Stimulated activated naive CD8-positive, alpha-beta T cell treated with anti-CD3 and anti-CD28 coated beads, Interleukin-15, amount 100 ng/mL, for 72 hours (primary cell): ENCODE data around the gene CBFA2T2.

Experiments used
- ATAC-seq: fragments of 150-1000 bp; cut with Tn5 transposase; 2 replicates; pipeline ENCODE4 v1.10.0; 2021; ENCODE audit warnings: mild to moderate bottlenecking, moderate library complexity
- DNase-seq, 2 donors: peaks; one replicate each; pipeline ENCODE4 v3.0.0; 2021 to 2022
- H3K27ac Mint-ChIP-seq, 2 donors: one replicate each; pipeline ENCODE4 v1.8.0; 2022; ENCODE audit warnings: mild to moderate bottlenecking in 2 of 2, mixed read lengths in 2 of 2, moderate library complexity in 2 of 2
- H3K27me3 Mint-ChIP-seq: one replicate; pipeline ENCODE4 v1.8.0; 2022; ENCODE audit warnings: mixed read lengths
- H3K4me1 Mint-ChIP-seq: one replicate; pipeline ENCODE4 v1.8.0; 2022; ENCODE audit warnings: mild to moderate bottlenecking, mixed read lengths
- H3K4me3 Mint-ChIP-seq, 2 donors: one replicate each; pipeline ENCODE4 v1.8.0; 2022; ENCODE audit warnings: mild to moderate bottlenecking in 2 of 2, mixed read lengths in 2 of 2, moderate library complexity in 1 of 2
- H3K9me3 Mint-ChIP-seq, 2 donors: one replicate each; pipeline ENCODE4 v1.8.0; 2022; ENCODE audit warnings: mixed read lengths in 2 of 2

CBFA2T2 gene

DNA sequence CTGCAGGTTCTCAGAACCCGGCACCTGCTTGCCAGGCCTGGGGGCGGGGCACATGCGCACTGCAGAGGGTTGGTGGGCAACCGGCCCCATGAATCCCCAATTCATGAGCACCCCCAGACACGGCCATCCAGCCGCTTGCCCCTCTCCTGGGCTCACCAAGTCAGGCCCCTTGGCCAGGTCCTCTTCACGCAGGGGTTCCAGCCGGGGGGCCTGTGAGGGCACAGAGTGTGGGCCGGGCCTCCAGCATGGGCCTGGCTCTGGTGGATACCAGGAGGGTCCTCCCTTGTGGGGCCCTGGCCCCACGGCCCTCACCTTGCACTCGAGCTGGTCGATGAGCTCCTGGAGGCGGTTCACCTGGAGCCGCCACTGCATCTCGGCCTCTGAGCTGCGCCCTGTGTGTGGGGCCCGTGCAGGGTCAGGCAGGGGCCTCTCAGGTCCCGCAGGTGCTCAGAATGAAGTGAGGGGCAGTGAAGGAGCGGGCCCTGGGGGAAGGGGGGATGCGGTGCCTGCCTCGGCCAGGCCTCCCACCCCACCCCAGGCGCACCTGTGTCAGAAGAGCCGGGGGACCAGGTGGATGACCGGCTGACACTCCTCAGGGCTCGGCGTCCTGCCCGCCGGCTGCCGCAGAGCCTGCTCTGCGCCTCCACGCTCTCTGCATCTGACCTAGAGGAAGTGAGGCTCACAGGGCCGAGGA is 169.6 kb downstream of the CBFA2T2 start:
- Mint-ChIP-seq H3K27ac (peak overlapping the region; percentile 82 to 91), H3K27me3 (no peaks in the 10 kb centered on the region), H3K4me3 (no peak overlapping the region), H3K9me3 (no peaks in the 10 kb centered on the region), H3K4me1 (peaks cover 23% of the 10 kb centered on the region)
- DNase-seq (peak in 1 of 2 donors; percentile 7), ATAC-seq (no peak)

DNA sequence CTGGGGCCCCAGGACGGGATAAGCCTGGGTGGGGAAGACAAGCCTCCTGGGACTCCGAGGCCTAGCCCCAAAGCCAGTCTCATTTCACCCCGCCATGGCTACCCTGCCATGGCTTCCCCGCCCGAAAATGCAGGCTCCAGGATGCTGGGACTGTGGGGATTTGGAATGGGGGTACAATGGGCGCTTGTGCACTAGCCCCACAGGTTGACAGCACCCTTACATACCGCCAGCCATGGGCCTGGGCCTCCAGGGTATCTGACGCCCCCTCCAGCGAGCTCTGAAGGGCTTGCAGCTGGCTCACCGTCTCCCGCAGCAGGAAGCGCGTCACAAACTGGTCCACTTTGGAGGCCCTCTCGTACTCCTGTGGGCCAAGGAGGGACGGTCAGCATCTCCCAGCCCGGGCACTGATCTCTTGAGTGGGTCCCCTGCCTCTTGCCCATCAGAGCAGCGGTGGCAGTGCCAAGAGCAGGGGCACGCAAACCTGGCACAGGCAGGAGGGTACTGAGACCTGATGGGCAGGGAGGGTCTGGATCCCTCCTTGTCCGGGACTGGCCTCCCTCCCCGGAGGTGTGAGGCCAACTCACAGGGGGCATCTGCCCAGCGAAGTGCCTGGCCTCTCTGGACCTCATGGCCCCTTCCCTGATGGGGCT is 170.3 kb downstream of the CBFA2T2 start:
- Mint-ChIP-seq H3K27ac (no peak overlapping the region), H3K9me3 (no peaks in the 10 kb centered on the region), H3K27me3 (no peaks in the 10 kb centered on the region), H3K4me1 (peaks cover 25% of the 10 kb centered on the region), H3K4me3 (no peak overlapping the region)
- no peak for DNase-seq
- no peak for ATAC-seq

DNA sequence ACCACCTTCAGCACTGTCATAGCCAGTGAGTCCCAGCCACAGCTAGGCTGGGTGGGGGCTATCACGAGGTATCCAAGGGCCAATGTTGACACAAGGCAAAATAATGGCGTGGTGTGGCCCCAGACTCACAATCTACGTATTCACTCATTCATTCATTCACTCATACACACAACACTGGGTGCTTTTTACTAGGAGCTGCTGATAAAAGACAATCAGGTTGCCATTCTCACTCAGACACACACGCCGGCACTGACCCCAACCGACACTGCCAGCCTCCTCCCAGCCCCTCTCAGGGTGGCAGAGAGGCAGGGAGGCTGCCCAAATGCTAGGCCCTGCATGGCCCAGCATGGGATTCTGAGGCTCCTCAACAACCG is 170.8 kb downstream of the CBFA2T2 start:
- Mint-ChIP-seq H3K4me1 (peaks cover 29% of the 10 kb centered on the region), H3K9me3 (no peaks in the 10 kb centered on the region), H3K27me3 (no peaks in the 10 kb centered on the region), H3K4me3 (no peak overlapping the region), H3K27ac (no peak overlapping the region)
- DNase-seq = no peak
- no peak for ATAC-seq

DNA sequence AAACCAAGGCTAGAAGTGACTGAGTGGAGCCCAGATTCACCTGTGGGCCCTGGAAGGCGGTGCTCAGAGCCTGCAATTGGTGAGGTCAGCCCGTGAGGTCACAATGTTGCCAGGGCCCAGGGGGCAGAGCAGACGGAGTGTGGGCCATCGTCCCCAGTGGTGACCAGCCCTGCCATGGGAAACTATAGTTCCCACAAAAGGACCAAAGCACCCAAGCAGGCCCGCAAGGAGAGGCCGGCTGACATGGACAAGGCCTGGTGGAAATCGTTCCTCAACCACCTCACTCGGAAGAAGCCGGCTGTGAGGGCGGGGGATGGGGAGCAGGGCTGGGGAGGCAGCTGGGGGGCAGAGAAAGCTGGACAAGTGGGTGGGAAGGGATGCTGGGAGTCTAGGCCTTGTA is 172.3 kb downstream of the CBFA2T2 start, which contains the start of gene C20orf144:
Gene C20orf144 (plus strand): TSS at position 156 of the 400 bp plus-strand sequence. CDS start 19 bp downstream, at position 175.
- DNase-seq = no peak
- peak within 1 kb of the TSS; percentile 77 to 80 for H3K4me3 Mint-ChIP-seq
- H3K27ac Mint-ChIP-seq = peak within 1 kb of the TSS; percentile 74 to 95
- no peaks in the 10 kb centered on the region for H3K9me3 Mint-ChIP-seq
- ATAC-seq = no peak
- H3K27me3 Mint-ChIP-seq = no peaks in the 10 kb centered on the region
- peaks cover 40% of the 10 kb centered on the region for H3K4me1 Mint-ChIP-seq

DNA sequence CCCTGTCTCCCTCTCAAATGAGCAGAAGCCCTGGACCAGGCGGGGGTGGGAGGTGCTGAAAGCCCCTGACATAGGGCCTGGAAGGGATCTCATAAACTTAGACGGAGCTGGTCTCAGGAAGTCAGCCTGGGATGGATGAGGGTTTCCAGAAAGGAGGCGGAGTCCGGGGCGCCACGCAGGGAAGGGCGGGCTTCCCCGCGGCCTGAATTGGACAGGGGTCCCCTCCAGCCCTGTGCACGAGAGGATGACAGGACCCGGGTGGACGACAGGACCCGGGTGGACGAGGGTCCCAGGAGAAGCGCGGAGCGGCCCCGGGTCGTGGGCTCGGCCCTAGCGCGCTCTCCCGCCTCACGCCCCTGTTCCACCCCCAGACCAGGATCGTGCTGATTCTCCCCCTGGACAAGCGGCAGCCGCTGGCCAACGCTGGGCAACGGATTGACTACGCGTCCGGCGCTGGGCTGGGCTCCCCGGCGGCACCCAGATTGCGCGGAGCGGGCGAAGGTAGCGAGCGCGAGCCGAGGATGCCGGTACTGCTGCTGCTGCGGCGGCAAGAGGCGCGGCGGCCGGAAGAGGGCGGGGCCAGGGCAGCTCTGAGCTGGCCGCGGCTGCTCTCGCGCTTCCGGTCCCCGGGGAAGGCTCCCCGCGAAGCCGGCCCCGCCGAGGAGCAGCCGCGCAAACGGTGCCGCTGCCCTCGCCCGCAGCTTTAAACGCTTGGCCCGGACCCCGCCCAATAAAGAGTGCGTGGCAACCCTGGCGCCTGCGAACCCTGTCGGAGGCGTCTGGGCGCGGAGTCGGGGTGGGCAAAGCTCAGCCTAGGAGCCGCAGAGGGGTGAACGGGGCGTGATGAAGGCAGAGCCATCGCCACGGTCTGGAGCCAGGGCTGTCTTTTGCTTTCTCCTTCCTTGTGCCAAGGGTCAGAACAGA is 173.5 kb downstream of the CBFA2T2 start:
- DNase-seq = peak; percentile 83 to 86
- ATAC-seq = peak; percentile 74
- Mint-ChIP-seq H3K9me3 (no peaks in the 10 kb centered on the region), H3K4me1 (peaks cover 50% of the 10 kb centered on the region), H3K27me3 (no peaks in the 10 kb centered on the region), H3K27ac (peak overlapping the region; percentile 74 to 95), H3K4me3 (peak overlapping the region; percentile 77 to 80)

DNA sequence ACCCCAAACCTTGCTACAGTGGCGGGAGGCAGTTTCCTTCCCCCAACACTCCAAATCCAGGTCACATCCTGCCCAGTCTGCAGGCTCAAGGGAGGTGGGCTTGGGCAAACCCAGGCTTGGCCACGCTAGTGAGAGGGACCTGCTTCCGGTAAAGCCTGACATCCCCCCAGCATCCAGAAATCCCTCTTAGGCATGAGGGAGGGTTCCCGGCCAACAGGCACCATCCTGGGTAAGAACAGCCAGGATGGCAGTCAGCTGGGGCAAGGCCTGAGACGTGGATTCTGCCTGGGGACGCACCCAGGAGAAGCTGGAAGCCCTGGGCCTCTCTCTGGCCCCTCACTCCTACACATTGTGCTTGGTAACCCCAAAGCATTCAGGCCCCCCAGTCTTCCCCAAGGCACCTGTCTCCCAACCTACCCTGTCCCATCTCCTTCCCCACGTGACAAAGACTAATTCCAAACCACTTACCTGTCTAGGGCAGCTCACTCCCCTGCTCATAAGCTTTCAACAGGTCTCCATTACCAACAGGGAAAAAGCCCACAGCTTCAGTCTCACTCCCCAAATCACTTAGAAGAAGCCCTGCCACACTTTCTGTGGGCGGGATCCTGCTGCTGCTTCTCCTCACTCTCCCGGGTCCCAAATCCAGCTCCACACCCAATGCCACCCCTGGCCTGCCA is 174.3 kb downstream of the CBFA2T2 start:
- Mint-ChIP-seq H3K9me3 (no peaks in the 10 kb centered on the region), H3K27me3 (no peaks in the 10 kb centered on the region), H3K4me1 (peaks cover 55% of the 10 kb centered on the region), H3K27ac (peak overlapping the region; percentile 41 to 93), H3K4me3 (peak overlapping the region; percentile 77 to 80)
- ATAC-seq (no peak), DNase-seq (no peak)

DNA sequence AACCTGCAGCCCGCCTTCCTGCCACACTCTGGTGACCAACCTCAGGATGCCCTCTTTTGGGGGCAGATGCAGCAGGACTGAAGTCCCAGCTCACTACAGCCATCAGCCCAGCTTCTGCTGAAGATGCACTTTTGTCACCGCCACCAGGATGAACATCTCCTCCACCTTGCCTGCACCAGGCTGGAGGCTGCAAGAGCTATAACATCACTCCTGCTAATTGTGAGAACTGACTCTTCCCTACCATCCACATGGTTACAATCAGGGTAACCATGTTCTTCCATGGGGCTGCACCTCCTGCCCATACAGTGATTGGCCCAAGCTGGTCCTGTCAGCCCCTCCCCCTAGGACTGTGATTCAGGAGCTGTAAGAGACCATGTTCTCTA is 174.9 kb downstream of the CBFA2T2 start:
- no peaks in the 10 kb centered on the region for H3K27me3 Mint-ChIP-seq
- H3K9me3 Mint-ChIP-seq = no peaks in the 10 kb centered on the region
- ATAC-seq (no peak), DNase-seq (no peak)
- peaks cover 57% of the 10 kb centered on the region for H3K4me1 Mint-ChIP-seq
- peak overlapping the region; percentile 41 to 93 for H3K27ac Mint-ChIP-seq
- peak overlapping the region; percentile 77 to 80 for H3K4me3 Mint-ChIP-seq

DNA sequence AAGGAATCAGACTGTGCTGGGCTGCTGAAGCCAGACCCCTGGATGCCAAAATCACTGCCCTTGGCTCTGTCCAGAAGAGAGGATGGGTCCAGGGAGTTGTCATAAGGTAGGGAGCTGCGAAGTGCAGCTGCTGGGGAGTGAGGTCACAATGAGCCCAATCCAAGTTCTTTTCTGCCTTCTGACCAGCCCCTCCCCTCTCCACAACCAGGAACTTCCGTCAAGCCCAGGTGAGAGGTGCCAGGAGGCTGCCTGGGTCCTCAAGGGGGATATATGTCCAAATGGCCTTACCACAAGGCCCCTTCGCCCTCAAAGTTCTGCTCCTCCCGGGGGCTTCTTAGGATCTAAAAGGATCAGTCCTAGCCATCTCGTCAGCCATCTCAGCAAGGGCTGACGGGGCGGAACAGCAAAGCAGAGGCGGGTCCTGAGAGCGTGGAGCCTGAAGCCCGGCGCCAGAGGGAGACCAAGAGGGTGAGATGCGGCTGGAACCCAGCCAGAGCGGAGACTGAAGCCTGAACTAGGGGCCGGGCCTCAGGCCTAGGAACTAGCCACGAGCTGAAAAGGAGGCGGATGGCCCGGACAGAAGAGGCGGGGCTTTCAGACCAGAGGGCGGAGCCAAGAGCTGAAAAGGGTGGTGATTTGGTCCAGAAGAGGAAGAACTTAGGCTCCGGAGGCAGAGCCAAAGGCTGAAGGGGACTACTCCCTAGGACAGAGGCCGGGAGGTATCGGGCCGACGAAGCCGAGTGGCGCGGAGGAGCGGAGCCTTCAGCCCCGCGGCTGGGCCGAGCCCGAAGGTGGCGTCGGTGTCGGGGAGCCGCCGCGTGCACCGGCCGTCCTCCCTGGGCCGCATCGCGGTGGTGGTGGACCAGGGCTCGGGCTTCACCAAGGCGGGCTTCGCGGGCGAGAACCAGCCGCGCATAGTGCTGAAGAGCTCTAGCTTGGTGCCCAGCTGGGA is 176.7 kb downstream of the CBFA2T2 start, which contains the start of gene ACTL10:
Gene ACTL10 (plus strand): TSS at position 651 of the 952 bp plus-strand sequence. CDS start 555 bp downstream, outside the sequence.
- H3K4me1 Mint-ChIP-seq = peaks cover 62% of the 10 kb centered on the region
- no peaks in the 10 kb centered on the region for H3K27me3 Mint-ChIP-seq
- peak within 1 kb of the TSS; percentile 87 to 97 for H3K27ac Mint-ChIP-seq
- ATAC-seq (peak; percentile 62), DNase-seq (peak; percentile 82 to 90)
- peak within 1 kb of the TSS; percentile 92 to 99 for H3K4me3 Mint-ChIP-seq
- no peaks in the 10 kb centered on the region for H3K9me3 Mint-ChIP-seq

DNA sequence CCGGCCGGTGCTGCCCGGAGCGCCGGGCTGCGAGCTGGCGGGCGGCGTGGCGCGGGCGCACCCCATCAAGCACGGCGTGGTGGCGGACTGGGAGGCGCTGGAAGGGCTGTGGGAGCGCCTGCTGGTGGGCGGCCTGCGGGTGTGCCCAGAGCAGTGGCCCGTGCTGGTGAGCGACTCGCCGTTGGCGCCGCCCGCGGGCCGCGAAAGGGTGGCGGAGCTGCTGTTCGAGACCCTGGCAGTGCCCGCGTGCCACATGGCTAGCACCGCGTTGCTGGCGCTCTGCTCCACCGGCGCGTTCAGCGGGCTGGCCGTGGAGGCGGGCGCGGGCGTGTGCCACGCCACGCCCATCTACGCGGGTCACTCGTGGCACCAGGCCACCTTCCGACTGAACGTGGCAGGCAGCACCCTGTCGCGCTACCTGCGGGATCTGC is 177.4 kb downstream of the CBFA2T2 start:
- ATAC-seq (peak; percentile 41), DNase-seq (peak; percentile 64 to 66)
- Mint-ChIP-seq H3K9me3 (no peaks in the 10 kb centered on the region), H3K27me3 (no peaks in the 10 kb centered on the region), H3K27ac (peak overlapping the region; percentile 58 to 85), H3K4me3 (peak overlapping the region; percentile 92 to 99), H3K4me1 (peaks cover 59% of the 10 kb centered on the region)

DNA sequence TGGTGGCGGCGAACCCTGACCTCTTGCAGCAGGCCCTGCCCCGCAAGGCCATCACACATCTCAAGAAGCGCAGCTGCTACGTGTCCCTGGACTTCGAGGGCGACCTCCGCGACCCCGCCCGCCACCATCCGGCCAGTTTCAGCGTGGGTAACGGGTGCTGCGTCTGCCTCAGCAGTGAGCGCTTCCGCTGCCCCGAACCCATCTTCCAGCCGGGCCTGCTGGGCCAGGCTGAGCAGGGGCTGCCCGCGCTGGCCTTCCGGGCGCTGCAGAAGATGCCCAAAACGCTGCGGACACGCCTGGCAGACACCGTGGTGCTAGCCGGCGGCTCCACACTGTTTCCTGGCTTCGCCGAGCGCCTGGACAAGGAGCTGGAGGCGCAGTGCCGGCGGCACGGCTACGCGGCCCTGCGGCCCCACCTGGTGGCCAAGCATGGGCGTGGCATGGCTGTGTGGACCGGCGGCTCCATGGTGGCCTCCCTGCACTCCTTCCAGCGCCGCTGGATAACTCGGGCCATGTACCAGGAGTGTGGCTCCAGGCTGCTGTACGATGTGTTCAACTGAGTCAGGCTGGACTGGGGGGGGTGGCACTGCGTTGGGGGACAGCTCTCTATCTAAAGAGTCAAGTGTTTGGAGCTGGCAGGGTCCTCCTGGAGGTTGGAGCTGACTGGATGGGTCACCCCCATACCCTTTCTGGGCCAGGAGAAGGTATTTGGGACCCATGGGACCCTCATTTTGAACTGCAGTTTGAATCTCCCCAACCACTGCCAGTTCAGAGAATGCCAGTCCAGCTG is 178.0 kb downstream of the CBFA2T2 start:
- Mint-ChIP-seq H3K4me1 (peaks cover 61% of the 10 kb centered on the region), H3K27me3 (no peaks in the 10 kb centered on the region), H3K27ac (peak overlapping the region; percentile 58 to 85), H3K9me3 (no peaks in the 10 kb centered on the region), H3K4me3 (peak overlapping the region; percentile 92 to 99)
- peak; percentile 84 to 86 for DNase-seq
- peak; percentile 73 for ATAC-seq

DNA sequence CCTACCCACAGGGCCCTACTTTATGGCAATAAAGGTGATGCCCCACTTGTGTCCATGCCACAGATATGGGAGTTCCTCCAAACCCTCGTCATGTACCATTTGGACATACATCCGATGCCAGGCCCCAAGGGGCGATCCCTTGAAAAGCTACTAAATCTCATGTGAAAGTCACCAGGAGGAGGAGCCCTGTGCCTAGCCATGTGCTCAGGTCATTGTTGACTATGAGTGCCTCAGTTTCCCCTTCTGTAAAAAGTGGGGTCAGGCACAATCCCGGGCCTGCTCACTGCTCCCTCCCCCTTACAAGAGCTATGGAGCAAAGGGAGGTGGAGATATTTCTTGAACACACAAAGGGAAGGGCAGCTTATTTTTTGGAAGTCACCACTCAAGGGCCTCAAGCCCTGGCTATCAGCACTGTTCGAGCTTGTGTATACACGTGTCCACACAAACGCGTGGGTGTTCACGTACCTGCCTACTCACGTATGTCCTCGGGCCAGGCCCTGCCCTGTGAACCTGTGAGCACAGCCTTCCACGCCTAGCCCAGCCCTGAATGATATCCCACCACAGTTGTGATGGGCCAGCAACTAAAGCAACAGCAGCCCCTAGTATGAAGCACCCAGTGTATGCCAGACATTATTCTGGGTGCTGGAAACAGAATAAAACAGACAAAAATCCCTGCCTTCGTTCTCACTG is 178.7 kb downstream of the CBFA2T2 start:
- Mint-ChIP-seq H3K9me3 (no peaks in the 10 kb centered on the region), H3K27me3 (no peaks in the 10 kb centered on the region), H3K27ac (no peak overlapping the region), H3K4me3 (peak overlapping the region; percentile 92 to 99), H3K4me1 (peaks cover 66% of the 10 kb centered on the region)
- no peak for ATAC-seq
- DNase-seq = no peak

DNA sequence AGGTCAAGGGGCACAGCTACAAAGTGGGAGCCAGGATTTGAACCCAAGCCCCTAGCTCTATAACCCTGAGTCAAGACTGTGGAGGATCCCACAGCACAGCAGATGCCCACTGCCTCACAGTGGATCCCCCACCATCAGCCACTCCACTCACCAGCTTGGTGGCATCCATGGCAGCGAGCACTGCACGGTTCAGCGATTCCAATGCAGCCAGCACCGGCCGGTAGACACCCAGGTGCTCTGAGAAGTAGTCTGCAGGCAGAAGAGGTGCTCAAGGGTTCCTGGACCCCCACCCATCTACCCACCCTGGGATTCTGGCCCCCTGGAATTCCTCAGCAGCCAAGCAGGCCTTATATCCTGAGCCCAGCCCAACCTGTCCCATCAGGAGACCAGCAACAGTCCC is 179.3 kb downstream of the CBFA2T2 start:
- Mint-ChIP-seq H3K4me3 (no peak overlapping the region), H3K4me1 (peaks cover 69% of the 10 kb centered on the region), H3K27ac (peak overlapping the region in 1 of 2 donors; percentile 81), H3K27me3 (no peaks in the 10 kb centered on the region), H3K9me3 (no peaks in the 10 kb centered on the region)
- ATAC-seq (no peak), DNase-seq (no peak)
